BE2C (cell line): ENCODE results near the gene FBXL19.

Experiments used
- DNase-seq: peaks from one replicate; pipeline ENCODE4 v3.0.0-alpha.2; 2020
- H3K27me3 ChIP-seq: fragments of 250-450 bp; sonication (Bioruptor Pico); 2 replicates; pipeline ENCODE4 v1.5.1; 2020; ENCODE audit warnings: mild to moderate bottlenecking
- H3K36me3 ChIP-seq: fragments of 250-450 bp; sonication (Bioruptor Pico); 2 replicates; pipeline ENCODE4 v1.5.1; 2020; ENCODE audit warnings: mild to moderate bottlenecking
- H3K4me1 ChIP-seq: fragments of 250-450 bp; sonication (Bioruptor Pico); 2 replicates; pipeline ENCODE4 v1.5.1; 2020
- H3K4me3 ChIP-seq: 2 replicates; pipeline ENCODE4 v1.5.1; 2011; ENCODE audit warnings: low read depth, low read length
- H3K9me3 ChIP-seq: fragments of 250-450 bp; sonication (Bioruptor Pico); 2 replicates; pipeline ENCODE4 v1.5.1; 2020
- TF ChIP-seq, protein P1 (sequence below): IDR thresholded peaks from 2 replicates; pipeline ENCODE4 v1.5.1; 2012; ENCODE audit warnings: mild to moderate bottlenecking, low read depth, low read length

Gene FBXL19

GRCh38 chr16:30895627-30896260 is 27.6 kb upstream of the FBXL19 start:
- no peaks in the 10 kb centered on the region; the same call in 1 of the 2 replicates for H3K36me3 ChIP-seq
- TF ChIP-seq, protein P1, sequence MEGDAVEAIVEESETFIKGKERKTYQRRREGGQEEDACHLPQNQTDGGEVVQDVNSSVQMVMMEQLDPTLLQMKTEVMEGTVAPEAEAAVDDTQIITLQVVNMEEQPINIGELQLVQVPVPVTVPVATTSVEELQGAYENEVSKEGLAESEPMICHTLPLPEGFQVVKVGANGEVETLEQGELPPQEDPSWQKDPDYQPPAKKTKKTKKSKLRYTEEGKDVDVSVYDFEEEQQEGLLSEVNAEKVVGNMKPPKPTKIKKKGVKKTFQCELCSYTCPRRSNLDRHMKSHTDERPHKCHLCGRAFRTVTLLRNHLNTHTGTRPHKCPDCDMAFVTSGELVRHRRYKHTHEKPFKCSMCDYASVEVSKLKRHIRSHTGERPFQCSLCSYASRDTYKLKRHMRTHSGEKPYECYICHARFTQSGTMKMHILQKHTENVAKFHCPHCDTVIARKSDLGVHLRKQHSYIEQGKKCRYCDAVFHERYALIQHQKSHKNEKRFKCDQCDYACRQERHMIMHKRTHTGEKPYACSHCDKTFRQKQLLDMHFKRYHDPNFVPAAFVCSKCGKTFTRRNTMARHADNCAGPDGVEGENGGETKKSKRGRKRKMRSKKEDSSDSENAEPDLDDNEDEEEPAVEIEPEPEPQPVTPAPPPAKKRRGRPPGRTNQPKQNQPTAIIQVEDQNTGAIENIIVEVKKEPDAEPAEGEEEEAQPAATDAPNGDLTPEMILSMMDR: no peak
- H3K4me3 ChIP-seq: no peak overlapping the region
- H3K27me3 ChIP-seq: no peaks in the 10 kb centered on the region
- no peak for DNase-seq
- peaks cover 7% of the 10 kb centered on the region; the same call in 1 of the 2 replicates for H3K4me1 ChIP-seq
- H3K9me3 ChIP-seq: no peaks in the 10 kb centered on the region

DNA sequence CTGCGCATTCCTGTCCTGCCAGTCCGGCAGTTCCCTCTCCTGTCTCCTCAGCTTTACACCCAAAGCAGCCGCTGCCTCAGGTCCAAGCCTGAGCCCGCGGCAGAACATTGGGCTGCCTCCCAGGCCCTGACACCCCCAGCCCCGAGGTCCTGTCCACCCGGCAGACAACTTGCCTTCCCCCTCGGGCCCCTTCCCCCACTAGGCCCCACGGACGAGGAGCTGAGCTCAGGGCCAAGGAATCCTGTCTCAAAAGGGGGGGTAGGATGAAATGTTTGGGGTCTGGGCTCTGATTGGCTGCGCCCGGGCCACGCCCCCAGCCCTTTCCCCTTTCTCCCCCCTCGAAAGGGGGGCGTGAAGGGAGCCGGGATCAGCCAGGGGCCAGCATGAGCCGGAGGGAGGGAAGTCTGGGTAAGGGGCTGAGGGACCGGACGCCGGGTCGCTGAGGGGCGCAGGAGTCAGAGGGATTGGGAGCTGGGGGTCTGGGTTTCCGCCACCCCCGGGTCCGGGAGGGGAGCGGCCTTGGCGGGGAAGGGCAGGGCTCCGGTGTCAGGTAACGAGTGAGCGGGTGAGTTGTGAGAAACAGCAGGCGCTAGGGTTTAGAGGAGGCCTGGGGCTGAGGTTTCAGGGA is 27.0 kb upstream of the FBXL19 start, which contains the start of gene CTF1:
TSS of gene CTF1 (plus strand) at position 354 of the 628 bp plus-strand sequence. CDS start at position 384, 30 bp downstream.
- Histone ChIP-seq H3K4me3 (peak within 1 kb of the TSS; percentile 38), H3K4me1 (peaks cover 7% of the 10 kb centered on the region; the same call in 1 of the 2 replicates), H3K27me3 (no peaks in the 10 kb centered on the region), H3K9me3 (no peaks in the 10 kb centered on the region), H3K36me3 (no peaks in the 10 kb centered on the region; the same call in 1 of the 2 replicates)
- DNase-seq: no peak
- TF ChIP-seq, protein P1: no peak

DNA sequence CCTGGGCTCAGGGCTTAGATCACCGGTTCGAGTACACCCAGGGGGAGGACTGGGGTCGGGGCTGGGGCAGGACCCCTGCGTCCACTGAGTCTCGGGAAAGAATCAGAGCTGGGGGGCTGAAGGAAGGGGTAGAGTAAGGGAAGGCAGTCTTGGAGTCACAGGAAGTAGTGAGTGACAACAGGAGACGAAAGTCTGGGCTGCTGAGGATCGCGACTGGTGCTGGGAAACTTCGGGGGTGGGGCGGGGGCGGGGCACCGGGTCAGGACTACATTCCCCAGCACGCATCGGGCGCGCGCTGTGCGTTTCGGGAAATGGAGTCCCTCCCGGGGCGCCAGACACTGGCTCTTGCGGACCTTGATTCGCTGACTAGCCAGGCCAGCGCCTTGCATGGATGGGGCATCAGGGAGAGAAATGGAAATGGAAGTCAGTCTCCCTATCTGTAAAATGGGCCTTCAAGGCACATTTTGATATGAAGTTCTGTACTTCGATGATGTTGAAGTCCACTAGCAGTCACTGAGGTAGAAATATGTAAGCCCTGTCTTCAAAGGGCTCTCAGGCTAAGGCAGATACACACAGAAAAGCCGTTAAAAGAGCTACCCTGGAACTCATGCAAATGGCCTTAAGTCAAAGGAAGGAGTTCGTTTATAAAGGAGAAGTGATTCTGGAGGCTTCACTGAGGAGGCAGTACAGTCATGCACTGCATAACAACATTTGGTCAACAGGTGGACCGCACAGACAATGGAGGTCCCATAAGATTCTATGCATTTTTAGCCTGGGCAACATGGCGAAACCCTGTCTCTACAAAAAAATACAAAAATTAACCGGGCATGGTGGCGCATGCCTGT is 26.3 kb upstream of the FBXL19 start:
- peak; percentile 93 for DNase-seq
- Histone ChIP-seq H3K4me3 (peak overlapping the region; percentile 38), H3K4me1 (peaks cover 7% of the 10 kb centered on the region; the same call in 1 of the 2 replicates)

GRCh38 chr16:30899794-30900193 is 23.6 kb upstream of the FBXL19 start:
- DNase-seq: no peak
- Histone ChIP-seq H3K4me1 (peaks cover 2% of the 10 kb centered on the region; the same call in 1 of the 2 replicates), H3K36me3 (no peaks in the 10 kb centered on the region), H3K27me3 (no peaks in the 10 kb centered on the region), H3K9me3 (no peaks in the 10 kb centered on the region), H3K4me3 (no peak overlapping the region)
- TF ChIP-seq, protein P1: no peak

More for the DNA sequence above, 26.3 kb upstream of the FBXL19 start:
- Histone ChIP-seq H3K27me3 (no peaks in the 10 kb centered on the region), H3K36me3 (no peaks in the 10 kb centered on the region), H3K9me3 (no peaks in the 10 kb centered on the region)
- TF ChIP-seq, protein P1: no peak

DNA sequence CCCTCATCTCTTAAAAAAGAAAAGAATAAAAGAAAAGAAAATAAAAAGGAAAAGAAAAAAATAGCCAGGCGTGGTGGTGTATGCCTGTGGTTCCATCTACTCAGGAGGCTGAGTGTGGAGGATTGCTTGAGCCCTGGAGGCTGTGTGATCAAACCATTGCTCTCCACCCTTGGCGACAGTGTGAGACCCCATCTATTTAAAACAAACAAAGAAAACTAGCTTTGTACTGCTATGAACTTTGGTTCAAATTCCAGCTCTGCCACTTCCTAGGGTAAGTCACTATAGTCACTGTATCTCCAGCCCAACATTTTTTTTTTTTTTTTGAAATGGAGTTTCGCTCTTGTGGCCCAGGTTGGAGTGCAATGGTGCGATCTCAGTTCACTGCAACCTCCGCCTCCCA is 22.8 kb upstream of the FBXL19 start:
- Histone ChIP-seq H3K4me1 (no peaks in the 10 kb centered on the region), H3K27me3 (no peaks in the 10 kb centered on the region), H3K36me3 (no peaks in the 10 kb centered on the region), H3K9me3 (no peaks in the 10 kb centered on the region), H3K4me3 (no peak overlapping the region)
- TF ChIP-seq, protein P1: no peak
- DNase-seq: no peak
